WTC11 (cell line): ENCODE results near the gene MAN1A2. TPM values are rescaled to one million over a fixed set of nuclear protein-coding genes. Genes with fewer than 3 reads are reported as not detected.

Experiments used
- ATAC-seq: fragments of 200-7000 bp; cut with Tn5 transposase; 2 replicates; pipeline ENCODE4 v1.10.0; 2021; ENCODE audit warnings: mild to moderate bottlenecking, moderate library complexity
- CTCF ChIA-PET: fragments of 300-600 bp; sonication (Branson Sonifier 250); formaldehyde crosslinking; loops from one replicate; lab custom pipeline; 2021; ENCODE audit warnings: antibody characterized with exemption; lab: Charles Lee
- POLR2A ChIA-PET: fragments of 350-600 bp; sonication (Branson Sonifier 250); formaldehyde crosslinking; loops from one replicate; lab custom pipeline; 2021; ENCODE audit warnings: antibody characterized with exemption; lab: Charles Lee
- DNase-seq: peaks from one replicate; pipeline ENCODE4 v3.0.0; 2021; ENCODE audit warnings: low spot score
- H3K27ac Mint-ChIP-seq: 2 replicates; pipeline ENCODE4 v1.8.0; 2021; ENCODE audit warnings: mixed read lengths
- H3K27me3 Mint-ChIP-seq: 2 replicates; pipeline ENCODE4 v1.8.0; 2021; ENCODE audit warnings: low read depth, mild to moderate bottlenecking, moderate library complexity, mixed read lengths
- H3K36me3 Mint-ChIP-seq: 2 replicates; pipeline ENCODE4 v1.8.0; 2021; ENCODE audit warnings: mixed read lengths
- H3K4me1 Mint-ChIP-seq: 2 replicates; pipeline ENCODE4 v1.8.0; 2022; ENCODE audit warnings: mixed read lengths
- H3K4me3 Mint-ChIP-seq: 2 replicates; pipeline ENCODE4 v1.8.0; 2021; ENCODE audit warnings: mild to moderate bottlenecking, moderate library complexity, mixed read lengths
- H3K9me3 Mint-ChIP-seq: 2 replicates; pipeline ENCODE4 v1.8.0; 2021; ENCODE audit warnings: mixed read lengths
- ATF1 ChIP-seq: sonication (generic); formaldehyde crosslinking; IDR thresholded peaks from 2 replicates; pipeline ENCODE4 v1.8.1; 2023; ENCODE audit warnings: mild to moderate bottlenecking, moderate library complexity, missing genetic modification reagents
- ELF4 ChIP-seq: sonication (generic); formaldehyde crosslinking; IDR thresholded peaks from 2 replicates; pipeline ENCODE4 v1.8.1; 2022; ENCODE audit warnings: low read depth, mild to moderate bottlenecking, moderate library complexity, missing genetic modification reagents
- KAT7 ChIP-seq: sonication (generic); formaldehyde crosslinking; IDR thresholded peaks from 2 replicates; pipeline ENCODE4 v1.8.1; 2023; ENCODE audit warnings: missing genetic modification reagents, mild to moderate bottlenecking, borderline replicate concordance
- NFATC4 ChIP-seq: fragments of 250-450 bp; sonication (Bioruptor Pico); IDR thresholded peaks from 2 replicates; pipeline ENCODE4 v1.9.0; 2021; ENCODE audit warnings: mild to moderate bottlenecking
- RELA ChIP-seq: sonication (generic); formaldehyde crosslinking; IDR thresholded peaks from 2 replicates; pipeline ENCODE4 v1.8.1; 2022; ENCODE audit warnings: missing genetic modification reagents, mild to moderate bottlenecking, borderline replicate concordance
- TEAD4 ChIP-seq: sonication (generic); formaldehyde crosslinking; IDR thresholded peaks from 2 replicates; pipeline ENCODE4 v1.8.0; 2022; ENCODE audit warnings: mild to moderate bottlenecking, missing genetic modification reagents
- ZNF138 ChIP-seq: sonication (generic); formaldehyde crosslinking; conservative IDR thresholded peaks from 2 replicates; pipeline ENCODE4 v1.8.1; 2022; ENCODE audit warnings: mild to moderate bottlenecking, moderate library complexity, missing genetic modification reagents
- ZNF416 ChIP-seq: fragments of 250-450 bp; sonication (Bioruptor Pico); IDR thresholded peaks from 2 replicates; pipeline ENCODE4 v1.9.0; 2021; ENCODE audit warnings: mild to moderate bottlenecking, inconsistent platforms
- total RNA-seq: library from RNA; stranded (reverse); gene quantifications from 3 replicates; pipeline ENCODE4 v1.2.3, GENCODE V29; 2021
- TF ChIP-seq, protein P1 (sequence below): fragments of 250-450 bp; sonication (Bioruptor Pico); IDR thresholded peaks from 2 replicates; pipeline ENCODE4 v1.9.0; 2021; ENCODE audit warnings: mild to moderate bottlenecking
- TF ChIP-seq, protein P2 (sequence below): sonication (generic); formaldehyde crosslinking; IDR thresholded peaks from 2 replicates; pipeline ENCODE4 v1.8.1; 2022; ENCODE audit warnings: mild to moderate bottlenecking, moderate library complexity, missing genetic modification reagents
- TF ChIP-seq, protein P3 (sequence below): sonication (generic); formaldehyde crosslinking; IDR thresholded peaks from 2 replicates; pipeline ENCODE4 v1.8.1; 2022; ENCODE audit warnings: mild to moderate bottlenecking, missing genetic modification reagents, moderate library complexity, borderline replicate concordance
- TF ChIP-seq, protein P4 (sequence below): sonication (generic); formaldehyde crosslinking; IDR thresholded peaks from 2 replicates; pipeline ENCODE4 v1.8.1; 2022; ENCODE audit warnings: missing genetic modification reagents, borderline replicate concordance
- TF ChIP-seq, protein P5 (sequence below): sonication (generic); formaldehyde crosslinking; IDR thresholded peaks from 2 replicates; pipeline ENCODE4 v1.8.1; 2023; ENCODE audit warnings: mild to moderate bottlenecking, moderate library complexity, missing genetic modification reagents
- TF ChIP-seq, protein P6 (sequence below): sonication (generic); formaldehyde crosslinking; IDR thresholded peaks from 2 replicates; pipeline ENCODE4 v1.8.0; 2022; ENCODE audit warnings: missing genetic modification reagents

Gene MAN1A2
- total RNA-seq, 1 experiment from 2014 or later = 16.0 TPM

DNA sequence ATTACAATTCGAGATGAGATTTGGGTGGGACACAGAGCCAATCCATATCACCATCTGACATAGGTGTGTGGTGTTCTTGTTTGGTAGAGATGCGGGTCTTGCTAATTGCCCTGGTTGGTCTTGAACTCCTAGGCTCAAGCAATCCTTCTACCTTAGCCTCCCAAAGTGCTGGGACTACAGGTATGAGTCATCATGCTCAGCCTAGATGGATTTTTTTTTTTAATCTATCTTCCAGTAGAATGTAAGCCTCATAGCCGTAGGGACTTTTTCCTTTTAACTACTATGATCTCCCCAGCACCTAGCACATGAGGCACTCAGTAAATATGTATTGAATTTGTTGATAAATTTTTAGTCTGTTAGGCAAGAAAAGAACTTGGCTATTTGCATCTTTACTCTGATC lies 144.0 kb downstream of the MAN1A2 start:
- H3K27ac Mint-ChIP-seq = no peak overlapping the region
- POLR2A ChIA-PET = no interaction called here
- no peak for DNase-seq
- TF ChIP-seq NFATC4 (CRISPR knock-in tag) (no peak), ELF4 (no peak), KAT7 (CRISPR knock-in tag) (no peak), ZNF416 (CRISPR knock-in tag) (no peak), ATF1 (CRISPR knock-in tag) (no peak), RELA (CRISPR knock-in tag) (no peak), TEAD4 (CRISPR knock-in tag) (no peak), ZNF138 (no peak)
- TF ChIP-seq, protein P1, sequence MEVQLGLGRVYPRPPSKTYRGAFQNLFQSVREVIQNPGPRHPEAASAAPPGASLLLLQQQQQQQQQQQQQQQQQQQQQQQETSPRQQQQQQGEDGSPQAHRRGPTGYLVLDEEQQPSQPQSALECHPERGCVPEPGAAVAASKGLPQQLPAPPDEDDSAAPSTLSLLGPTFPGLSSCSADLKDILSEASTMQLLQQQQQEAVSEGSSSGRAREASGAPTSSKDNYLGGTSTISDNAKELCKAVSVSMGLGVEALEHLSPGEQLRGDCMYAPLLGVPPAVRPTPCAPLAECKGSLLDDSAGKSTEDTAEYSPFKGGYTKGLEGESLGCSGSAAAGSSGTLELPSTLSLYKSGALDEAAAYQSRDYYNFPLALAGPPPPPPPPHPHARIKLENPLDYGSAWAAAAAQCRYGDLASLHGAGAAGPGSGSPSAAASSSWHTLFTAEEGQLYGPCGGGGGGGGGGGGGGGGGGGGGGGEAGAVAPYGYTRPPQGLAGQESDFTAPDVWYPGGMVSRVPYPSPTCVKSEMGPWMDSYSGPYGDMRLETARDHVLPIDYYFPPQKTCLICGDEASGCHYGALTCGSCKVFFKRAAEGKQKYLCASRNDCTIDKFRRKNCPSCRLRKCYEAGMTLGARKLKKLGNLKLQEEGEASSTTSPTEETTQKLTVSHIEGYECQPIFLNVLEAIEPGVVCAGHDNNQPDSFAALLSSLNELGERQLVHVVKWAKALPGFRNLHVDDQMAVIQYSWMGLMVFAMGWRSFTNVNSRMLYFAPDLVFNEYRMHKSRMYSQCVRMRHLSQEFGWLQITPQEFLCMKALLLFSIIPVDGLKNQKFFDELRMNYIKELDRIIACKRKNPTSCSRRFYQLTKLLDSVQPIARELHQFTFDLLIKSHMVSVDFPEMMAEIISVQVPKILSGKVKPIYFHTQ = no peak
- TF ChIP-seq, protein P2, sequence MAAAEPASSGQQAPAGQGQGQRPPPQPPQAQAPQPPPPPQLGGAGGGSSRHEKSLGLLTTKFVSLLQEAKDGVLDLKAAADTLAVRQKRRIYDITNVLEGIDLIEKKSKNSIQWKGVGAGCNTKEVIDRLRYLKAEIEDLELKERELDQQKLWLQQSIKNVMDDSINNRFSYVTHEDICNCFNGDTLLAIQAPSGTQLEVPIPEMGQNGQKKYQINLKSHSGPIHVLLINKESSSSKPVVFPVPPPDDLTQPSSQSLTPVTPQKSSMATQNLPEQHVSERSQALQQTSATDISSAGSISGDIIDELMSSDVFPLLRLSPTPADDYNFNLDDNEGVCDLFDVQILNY (CRISPR knock-in tag) = no peak
- TF ChIP-seq, protein P3, sequence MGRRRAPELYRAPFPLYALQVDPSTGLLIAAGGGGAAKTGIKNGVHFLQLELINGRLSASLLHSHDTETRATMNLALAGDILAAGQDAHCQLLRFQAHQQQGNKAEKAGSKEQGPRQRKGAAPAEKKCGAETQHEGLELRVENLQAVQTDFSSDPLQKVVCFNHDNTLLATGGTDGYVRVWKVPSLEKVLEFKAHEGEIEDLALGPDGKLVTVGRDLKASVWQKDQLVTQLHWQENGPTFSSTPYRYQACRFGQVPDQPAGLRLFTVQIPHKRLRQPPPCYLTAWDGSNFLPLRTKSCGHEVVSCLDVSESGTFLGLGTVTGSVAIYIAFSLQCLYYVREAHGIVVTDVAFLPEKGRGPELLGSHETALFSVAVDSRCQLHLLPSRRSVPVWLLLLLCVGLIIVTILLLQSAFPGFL (CRISPR knock-in tag) = no peak
- TF ChIP-seq, protein P4, sequence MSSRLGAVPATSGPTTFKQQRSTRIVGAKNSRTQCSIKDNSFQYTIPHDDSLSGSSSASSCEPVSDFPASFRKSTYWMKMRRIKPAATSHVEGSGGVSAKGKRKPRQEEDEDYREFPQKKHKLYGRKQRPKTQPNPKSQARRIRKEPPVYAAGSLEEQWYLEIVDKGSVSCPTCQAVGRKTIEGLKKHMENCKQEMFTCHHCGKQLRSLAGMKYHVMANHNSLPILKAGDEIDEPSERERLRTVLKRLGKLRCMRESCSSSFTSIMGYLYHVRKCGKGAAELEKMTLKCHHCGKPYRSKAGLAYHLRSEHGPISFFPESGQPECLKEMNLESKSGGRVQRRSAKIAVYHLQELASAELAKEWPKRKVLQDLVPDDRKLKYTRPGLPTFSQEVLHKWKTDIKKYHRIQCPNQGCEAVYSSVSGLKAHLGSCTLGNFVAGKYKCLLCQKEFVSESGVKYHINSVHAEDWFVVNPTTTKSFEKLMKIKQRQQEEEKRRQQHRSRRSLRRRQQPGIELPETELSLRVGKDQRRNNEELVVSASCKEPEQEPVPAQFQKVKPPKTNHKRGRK (CRISPR knock-in tag) = no peak
- TF ChIP-seq, protein P5, sequence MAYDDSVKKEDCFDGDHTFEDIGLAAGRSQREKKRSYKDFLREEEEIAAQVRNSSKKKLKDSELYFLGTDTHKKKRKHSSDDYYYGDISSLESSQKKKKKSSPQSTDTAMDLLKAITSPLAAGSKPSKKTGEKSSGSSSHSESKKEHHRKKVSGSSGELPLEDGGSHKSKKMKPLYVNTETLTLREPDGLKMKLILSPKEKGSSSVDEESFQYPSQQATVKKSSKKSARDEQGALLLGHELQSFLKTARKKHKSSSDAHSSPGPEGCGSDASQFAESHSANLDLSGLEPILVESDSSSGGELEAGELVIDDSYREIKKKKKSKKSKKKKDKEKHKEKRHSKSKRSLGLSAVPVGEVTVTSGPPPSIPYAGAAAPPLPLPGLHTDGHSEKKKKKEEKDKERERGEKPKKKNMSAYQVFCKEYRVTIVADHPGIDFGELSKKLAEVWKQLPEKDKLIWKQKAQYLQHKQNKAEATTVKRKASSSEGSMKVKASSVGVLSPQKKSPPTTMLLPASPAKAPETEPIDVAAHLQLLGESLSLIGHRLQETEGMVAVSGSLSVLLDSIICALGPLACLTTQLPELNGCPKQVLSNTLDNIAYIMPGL = no peak
- TF ChIP-seq, protein P6, sequence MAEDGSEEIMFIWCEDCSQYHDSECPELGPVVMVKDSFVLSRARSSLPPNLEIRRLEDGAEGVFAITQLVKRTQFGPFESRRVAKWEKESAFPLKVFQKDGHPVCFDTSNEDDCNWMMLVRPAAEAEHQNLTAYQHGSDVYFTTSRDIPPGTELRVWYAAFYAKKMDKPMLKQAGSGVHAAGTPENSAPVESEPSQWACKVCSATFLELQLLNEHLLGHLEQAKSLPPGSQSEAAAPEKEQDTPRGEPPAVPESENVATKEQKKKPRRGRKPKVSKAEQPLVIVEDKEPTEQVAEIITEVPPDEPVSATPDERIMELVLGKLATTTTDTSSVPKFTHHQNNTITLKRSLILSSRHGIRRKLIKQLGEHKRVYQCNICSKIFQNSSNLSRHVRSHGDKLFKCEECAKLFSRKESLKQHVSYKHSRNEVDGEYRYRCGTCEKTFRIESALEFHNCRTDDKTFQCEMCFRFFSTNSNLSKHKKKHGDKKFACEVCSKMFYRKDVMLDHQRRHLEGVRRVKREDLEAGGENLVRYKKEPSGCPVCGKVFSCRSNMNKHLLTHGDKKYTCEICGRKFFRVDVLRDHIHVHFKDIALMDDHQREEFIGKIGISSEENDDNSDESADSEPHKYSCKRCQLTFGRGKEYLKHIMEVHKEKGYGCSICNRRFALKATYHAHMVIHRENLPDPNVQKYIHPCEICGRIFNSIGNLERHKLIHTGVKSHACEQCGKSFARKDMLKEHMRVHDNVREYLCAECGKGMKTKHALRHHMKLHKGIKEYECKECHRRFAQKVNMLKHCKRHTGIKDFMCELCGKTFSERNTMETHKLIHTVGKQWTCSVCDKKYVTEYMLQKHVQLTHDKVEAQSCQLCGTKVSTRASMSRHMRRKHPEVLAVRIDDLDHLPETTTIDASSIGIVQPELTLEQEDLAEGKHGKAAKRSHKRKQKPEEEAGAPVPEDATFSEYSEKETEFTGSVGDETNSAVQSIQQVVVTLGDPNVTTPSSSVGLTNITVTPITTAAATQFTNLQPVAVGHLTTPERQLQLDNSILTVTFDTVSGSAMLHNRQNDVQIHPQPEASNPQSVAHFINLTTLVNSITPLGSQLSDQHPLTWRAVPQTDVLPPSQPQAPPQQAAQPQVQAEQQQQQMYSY (CRISPR knock-in tag) = no peak
- TF ChIP-seq, all 79 proteins: peak for 0
- H3K9me3 Mint-ChIP-seq = no peaks in the 10 kb centered on the region
- H3K27me3 Mint-ChIP-seq = no peaks in the 10 kb centered on the region
- H3K4me1 Mint-ChIP-seq = peaks cover 17% of the 10 kb centered on the region
- CTCF ChIA-PET = no interaction called here
- no peak for ATAC-seq
- no peaks in the 10 kb centered on the region for H3K36me3 Mint-ChIP-seq
- H3K4me3 Mint-ChIP-seq = no peak overlapping the region
